HepG2 (cell line): ENCODE results near the gene CCR9. TPM values are rescaled to one million over a fixed set of nuclear protein-coding genes. Genes with fewer than 3 reads are reported as not detected.

ENCODE experiments used
- CREM ChIP-seq, 2 experiments: sonication (generic) in 1 of 2; formaldehyde crosslinking in 1 of 2; IDR thresholded peaks; 2 replicates each; pipeline versions ENCODE4 v1.4.0 to v1.6.1; 2016 to 2020; ENCODE audit warnings: antibody characterized with exemption in 1 of 2, mild to moderate bottlenecking in 1 of 2, missing genetic modification reagents in 1 of 2
- EP300 ChIP-seq, 3 experiments: sonication (generic) in 1 of 3; formaldehyde crosslinking in 1 of 3; IDR thresholded peaks; 2 replicates each; pipeline versions ENCODE4 v1.5.1 to v1.6.1; 2011 to 2020; ENCODE audit warnings: low read depth in 2 of 3, low read length in 2 of 3, borderline replicate concordance in 1 of 3, improper control_type of control experiment in 1 of 3, mild to moderate bottlenecking in 1 of 3, missing genetic modification reagents in 1 of 3, moderate library complexity in 1 of 3
- KDM3A ChIP-seq: IDR thresholded peaks from 2 replicates; pipeline ENCODE4 v1.6.1; 2018; ENCODE audit warnings: low read depth, missing compliant biosample characterization
- KDM4B ChIP-seq: sonication (generic); formaldehyde crosslinking; IDR thresholded peaks from 2 replicates; pipeline ENCODE4 v1.4.0; 2020; ENCODE audit warnings: missing genetic modification reagents
- KLF9 ChIP-seq: IDR thresholded peaks from 2 replicates; pipeline ENCODE4 v1.6.1; 2016; ENCODE audit warnings: low read depth
- KMT2B ChIP-seq: IDR thresholded peaks from 2 replicates; pipeline ENCODE4 v1.6.1; 2016; ENCODE audit warnings: missing genetic modification reagents, missing compliant biosample characterization
- MTA1 ChIP-seq: sonication (generic); formaldehyde crosslinking; IDR thresholded peaks from 2 replicates; pipeline ENCODE4 v1.4.0; 2020; ENCODE audit warnings: missing genetic modification reagents, mild to moderate bottlenecking, borderline replicate concordance
- MTF1 ChIP-seq: sonication (generic); formaldehyde crosslinking; IDR thresholded peaks from 2 replicates; pipeline ENCODE4 v1.5.0; 2020; ENCODE audit warnings: missing genetic modification reagents
- NFE2L2 ChIP-seq: fragments of 150-350 bp; IDR thresholded peaks from 2 replicates; pipeline ENCODE4 v1.6.1; 2014; ENCODE audit warnings: low read length
- NR2F1 ChIP-seq, 2 experiments: fragments of 450-650 bp in 1 of 2; formaldehyde crosslinking in 1 of 2; IDR thresholded peaks; 2 replicates each; pipeline versions ENCODE4 v1.5.0 to v1.6.1; 2016 to 2020; ENCODE audit warnings: mild to moderate bottlenecking in 1 of 2, missing compliant biosample characterization in 1 of 2, missing genetic modification reagents in 1 of 2, moderate library complexity in 1 of 2
- PITX1 ChIP-seq: sonication (generic); formaldehyde crosslinking; IDR thresholded peaks from 2 replicates; pipeline ENCODE4 v1.5.1; 2020; ENCODE audit warnings: mild to moderate bottlenecking, missing genetic modification reagents
- SIX4 ChIP-seq: sonication (generic); formaldehyde crosslinking; IDR thresholded peaks from 2 replicates; pipeline ENCODE4 v1.4.0; 2020; ENCODE audit warnings: missing genetic modification reagents
- SSRP1 ChIP-seq: IDR thresholded peaks from 2 replicates; pipeline ENCODE4 v1.6.1; 2016; ENCODE audit warnings: control low read depth
- SYNCRIP ChIP-seq: fragments of 200-400 bp; formaldehyde crosslinking; IDR thresholded peaks from 2 replicates; pipeline ENCODE4 v1.6.1; 2018; ENCODE audit warnings: mild to moderate bottlenecking, low read depth, low read length; ENCODE audit not compliant: insufficient read depth
- YY1 ChIP-seq: IDR thresholded peaks from 2 replicates; pipeline ENCODE4 v1.6.1; 2011; ENCODE audit warnings: low read length, low read depth, moderate library complexity, mild to moderate bottlenecking; ENCODE audit not compliant: insufficient read depth, insufficient replicate concordance
- ZBTB21 ChIP-seq: sonication (generic); formaldehyde crosslinking; IDR thresholded peaks from 2 replicates; pipeline ENCODE4 v1.4.0; 2020; ENCODE audit warnings: missing genetic modification reagents
- ZNF121 ChIP-seq: sonication (generic); formaldehyde crosslinking; IDR thresholded peaks from 2 replicates; pipeline ENCODE4 v1.5.0; 2020; ENCODE audit warnings: mild to moderate bottlenecking, missing genetic modification reagents
- ZNF136 ChIP-seq: sonication (generic); formaldehyde crosslinking; IDR thresholded peaks from 2 replicates; pipeline ENCODE4 v1.8.1; 2022; ENCODE audit warnings: low read depth, mild to moderate bottlenecking, moderate library complexity, missing genetic modification reagents
- ZNF143 ChIP-seq: sonication (generic); formaldehyde crosslinking; IDR thresholded peaks from 2 replicates; pipeline ENCODE4 v1.4.0; 2020; ENCODE audit warnings: missing genetic modification reagents
- ZNF224 ChIP-seq: sonication (generic); formaldehyde crosslinking; IDR thresholded peaks from 2 replicates; pipeline ENCODE4 v1.5.0; 2020; ENCODE audit warnings: mild to moderate bottlenecking, missing genetic modification reagents
- ZNF296 ChIP-seq: sonication (generic); formaldehyde crosslinking; conservative IDR thresholded peaks from 2 replicates; pipeline ENCODE4 v1.5.0; 2020; ENCODE audit warnings: mild to moderate bottlenecking, missing genetic modification reagents
- ZNF331 ChIP-seq: sonication (generic); formaldehyde crosslinking; IDR thresholded peaks from 2 replicates; pipeline ENCODE4 v1.4.0; 2020; ENCODE audit warnings: missing genetic modification reagents
- ZNF546 ChIP-seq: sonication (generic); formaldehyde crosslinking; conservative IDR thresholded peaks from 2 replicates; pipeline ENCODE4 v1.8.1; 2023; ENCODE audit warnings: mild to moderate bottlenecking, missing genetic modification reagents
- ZNF720 ChIP-seq: sonication (generic); formaldehyde crosslinking; IDR thresholded peaks from 2 replicates; pipeline ENCODE4 v1.4.0; 2020; ENCODE audit warnings: missing genetic modification reagents
- ZNF777 ChIP-seq: sonication (generic); formaldehyde crosslinking; IDR thresholded peaks from 2 replicates; pipeline ENCODE4 v1.4.0; 2020; ENCODE audit warnings: missing genetic modification reagents
- polyA plus RNA-seq, 8 experiments: library from polyadenylated mRNA; depleted of rRNA in 3 of 8; stranded (reverse) in 7 of 8; unstranded in 1 of 8; fragments of >200 nt; fragmentation: Illumina TruSeq in 4 of 8; extraction: Trizol in 4 of 8; gene quantifications; 2 replicates each; pipeline versions ENCODE4 v1.2.1 to v1.2.3, GENCODE V29; 2011 to 2016; ENCODE audit warnings: low read depth in 4 of 8, missing spikeins in 1 of 8, mixed read lengths in 1 of 8; ENCODE audit not compliant: insufficient read depth in 1 of 8
- total RNA-seq, 5 experiments: library from RNA; depleted of rRNA; stranded (reverse); fragments of >200 nt; fragmentation: Illumina TruSeq; extraction: Trizol; gene quantifications; 2 replicates each; pipeline ENCODE4 v1.2.3, GENCODE V29; 2016; ENCODE audit warnings: low read depth in 1 of 5
- TF ChIP-seq, protein P1 (sequence below): sonication (generic); formaldehyde crosslinking; IDR thresholded peaks from 2 replicates; pipeline ENCODE4 v1.8.0; 2022; ENCODE audit warnings: mild to moderate bottlenecking, missing genetic modification reagents, moderate library complexity
- TF ChIP-seq, protein P2 (sequence below): sonication (generic); formaldehyde crosslinking; IDR thresholded peaks from 2 replicates; pipeline ENCODE4 v1.4.0; 2020; ENCODE audit warnings: missing genetic modification reagents
- TF ChIP-seq, protein P3 (sequence below): sonication (generic); formaldehyde crosslinking; IDR thresholded peaks from 2 replicates; pipeline ENCODE4 v1.4.0; 2020; ENCODE audit warnings: missing genetic modification reagents, borderline replicate concordance

CCR9 gene
- total and polyA plus RNA-seq, 2 of the 13 experiments (the other 11 are each of a cell fraction or from before 2014, with no cell fraction given) = not detected

DNA sequence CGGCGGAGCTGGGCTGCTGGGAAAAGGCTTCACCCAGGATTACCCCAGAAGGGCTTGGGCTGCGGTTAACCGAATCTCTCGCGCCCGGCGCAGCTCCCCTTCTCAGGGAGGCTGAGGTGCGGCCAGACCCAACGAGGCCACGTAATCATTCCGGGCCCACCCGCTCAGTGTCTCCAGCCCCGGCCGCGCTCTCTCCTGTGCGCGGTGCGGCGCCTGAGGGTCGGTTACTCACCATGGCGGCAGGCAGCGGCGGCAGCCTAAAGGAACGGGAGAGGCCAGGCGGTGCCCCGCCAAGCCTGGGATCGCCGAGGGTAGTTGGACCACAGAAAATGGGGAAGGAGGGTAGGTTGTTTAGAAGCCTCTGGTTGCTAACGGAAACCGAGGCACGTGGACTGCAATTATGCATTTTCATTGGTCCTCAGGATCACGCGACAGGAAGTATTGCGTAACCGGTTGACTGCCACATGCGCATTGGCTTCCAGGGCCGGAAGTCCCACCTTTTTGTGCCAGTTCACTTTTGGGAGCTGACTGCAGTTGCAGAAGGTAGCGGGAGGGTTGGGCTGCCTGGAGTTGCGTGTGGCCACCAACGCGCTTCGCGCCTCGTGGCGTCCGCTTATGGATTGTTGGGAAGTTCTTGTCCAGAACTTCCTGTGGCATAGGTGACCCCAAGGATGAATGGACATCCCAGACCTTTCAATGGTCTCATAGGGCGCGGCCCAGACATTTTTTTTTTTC lies 44.4 kb upstream of the CCR9 start, which contains the start of gene LZTFL1 (continued):
- TF ChIP-seq ZNF296 (no peak), KDM3A (no peak; the same call in 1 of the 2 replicates), ZNF136 (CRISPR knock-in tag) (no peak), NR2F1 (CRISPR knock-in tag; IDR thresholded peaks at IDR 0.05) (no peak), ZBTB21 (no peak), KDM4B (CRISPR knock-in tag) (no peak), SIX4 (CRISPR knock-in tag) (no peak), EP300 (IDR thresholded peaks at IDR 0.05; ENCODE audit: low read depth in 2 of 2, low read length in 2 of 2) (peak in 1 of 2 experiments; percentile 85; a peak in 1 of 4 replicates), EP300 (CRISPR knock-in tag; IDR thresholded peaks at IDR 0.05; ENCODE audit: borderline replicate concordance) (no peak), NFE2L2 (no peak), ZNF121 (no peak), ZNF720 (CRISPR knock-in tag) (no peak), ZNF777 (no peak), ZNF224 (CRISPR knock-in tag) (no peak), KMT2B (CRISPR knock-in tag) (peak; percentile 80), ZNF143 (CRISPR knock-in tag) (peak; percentile 61; the same call in 1 of the 2 replicates), ZNF331 (peak; percentile 37; the same call in 1 of the 2 replicates), KLF9 (CRISPR knock-in tag) (no peak), YY1 (peak; percentile 41), CREM (IDR thresholded peaks at IDR 0.05) (peak; percentile 30; the same call in 1 of the 2 replicates), CREM (CRISPR knock-in tag; IDR thresholded peaks at IDR 0.05) (no peak), ZNF546 (CRISPR knock-in tag) (no peak), PITX1 (CRISPR knock-in tag) (no peak), SSRP1 (CRISPR knock-in tag) (no peak), MTA1 (CRISPR knock-in tag) (no peak), SYNCRIP (no peak), MTF1 (CRISPR knock-in tag) (no peak)
- TF ChIP-seq, protein P1, sequence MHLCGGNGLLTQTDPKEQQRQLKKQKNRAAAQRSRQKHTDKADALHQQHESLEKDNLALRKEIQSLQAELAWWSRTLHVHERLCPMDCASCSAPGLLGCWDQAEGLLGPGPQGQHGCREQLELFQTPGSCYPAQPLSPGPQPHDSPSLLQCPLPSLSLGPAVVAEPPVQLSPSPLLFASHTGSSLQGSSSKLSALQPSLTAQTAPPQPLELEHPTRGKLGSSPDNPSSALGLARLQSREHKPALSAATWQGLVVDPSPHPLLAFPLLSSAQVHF (CRISPR knock-in tag) = no peak
- TF ChIP-seq, protein P2, sequence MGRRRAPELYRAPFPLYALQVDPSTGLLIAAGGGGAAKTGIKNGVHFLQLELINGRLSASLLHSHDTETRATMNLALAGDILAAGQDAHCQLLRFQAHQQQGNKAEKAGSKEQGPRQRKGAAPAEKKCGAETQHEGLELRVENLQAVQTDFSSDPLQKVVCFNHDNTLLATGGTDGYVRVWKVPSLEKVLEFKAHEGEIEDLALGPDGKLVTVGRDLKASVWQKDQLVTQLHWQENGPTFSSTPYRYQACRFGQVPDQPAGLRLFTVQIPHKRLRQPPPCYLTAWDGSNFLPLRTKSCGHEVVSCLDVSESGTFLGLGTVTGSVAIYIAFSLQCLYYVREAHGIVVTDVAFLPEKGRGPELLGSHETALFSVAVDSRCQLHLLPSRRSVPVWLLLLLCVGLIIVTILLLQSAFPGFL (CRISPR knock-in tag) = no peak
- TF ChIP-seq, protein P3, sequence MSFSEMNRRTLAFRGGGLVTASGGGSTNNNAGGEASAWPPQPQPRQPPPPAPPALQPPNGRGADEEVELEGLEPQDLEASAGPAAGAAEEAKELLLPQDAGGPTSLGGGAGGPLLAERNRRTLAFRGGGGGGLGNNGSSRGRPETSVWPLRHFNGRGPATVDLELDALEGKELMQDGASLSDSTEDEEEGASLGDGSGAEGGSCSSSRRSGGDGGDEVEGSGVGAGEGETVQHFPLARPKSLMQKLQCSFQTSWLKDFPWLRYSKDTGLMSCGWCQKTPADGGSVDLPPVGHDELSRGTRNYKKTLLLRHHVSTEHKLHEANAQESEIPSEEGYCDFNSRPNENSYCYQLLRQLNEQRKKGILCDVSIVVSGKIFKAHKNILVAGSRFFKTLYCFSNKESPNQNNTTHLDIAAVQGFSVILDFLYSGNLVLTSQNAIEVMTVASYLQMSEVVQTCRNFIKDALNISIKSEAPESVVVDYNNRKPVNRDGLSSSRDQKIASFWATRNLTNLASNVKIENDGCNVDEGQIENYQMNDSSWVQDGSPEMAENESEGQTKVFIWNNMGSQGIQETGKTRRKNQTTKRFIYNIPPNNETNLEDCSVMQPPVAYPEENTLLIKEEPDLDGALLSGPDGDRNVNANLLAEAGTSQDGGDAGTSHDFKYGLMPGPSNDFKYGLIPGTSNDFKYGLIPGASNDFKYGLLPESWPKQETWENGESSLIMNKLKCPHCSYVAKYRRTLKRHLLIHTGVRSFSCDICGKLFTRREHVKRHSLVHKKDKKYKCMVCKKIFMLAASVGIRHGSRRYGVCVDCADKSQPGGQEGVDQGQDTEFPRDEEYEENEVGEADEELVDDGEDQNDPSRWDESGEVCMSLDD (CRISPR knock-in tag) = peak; percentile 39; the same call in 1 of the 2 replicates
